ENCODE data around the gene SVIL.

GRCh38 chr10:29517352-29517923 is 117.3 kb downstream of the SVIL start:
- peak; percentile 45 to 55 (median 51) for TF ChIP-seq CTCF (optimal IDR thresholded peaks at IDR 0.05 in 1 of 3, IDR thresholded peaks at IDR 0.05 in 1 of 3, conservative IDR thresholded peaks at IDR 0.05 in 1 of 3; ENCODE audit: extremely low read depth in 1 of 3, insufficient read depth in 2 of 3, low read length in 3 of 3)
- no peak for TF ChIP-seq EZH2 (IDR thresholded peaks at IDR 0.05; ENCODE audit: low read length)

Measured in keratinocyte (primary cell).